ENCODE measurements around the gene LMOD1.
"Not testable (repeated sequence)": the region's sequence is repeated elsewhere in the genome, so short reads cannot be mapped to it uniquely, and the experiment has no call there.

Gene LMOD1

GRCh38 chr1:201859424-201859823 is 86.9 kb downstream of the LMOD1 start:
- DNase-seq, result no peak

- not testable (repeated sequence) for DNase-seq
Observed at GRCh38 chr1:201856722-201857121, 89.6 kb downstream of the LMOD1 start.

GRCh38 chr1:201851949-201852348 is 94.4 kb downstream of the LMOD1 start:
- no peak for DNase-seq

- no peak for DNase-seq
Observed at GRCh38 chr1:201850053-201850397, 96.3 kb downstream of the LMOD1 start.

- no peak for DNase-seq
Observed at GRCh38 chr1:201849372-201850052, 96.8 kb downstream of the LMOD1 start.

- DNase-seq, result no peak
Observed at GRCh38 chr1:201848230-201848629, 98.1 kb downstream of the LMOD1 start.

- DNase-seq, result no peak
Observed at GRCh38 chr1:201847150-201847549, 99.2 kb downstream of the LMOD1 start.

Measured in inflammatory macrophage (primary cell).